SK-N-SH (cell line): Measurements from ENCODE around the gene PEX12.

Source experiments
- JUND ChIP-seq: IDR thresholded peaks from 2 replicates; pipeline ENCODE4 v1.4.0; 2012
- NRF1 ChIP-seq: IDR thresholded peaks from 2 replicates; pipeline ENCODE4 v1.6.1; 2012; ENCODE audit warnings: low read depth, mild to moderate bottlenecking, low read length
- REST ChIP-seq: IDR thresholded peaks from 2 replicates; pipeline ENCODE4 v1.6.1; 2012; ENCODE audit warnings: mild to moderate bottlenecking, low read depth, low read length, moderate library complexity
- SIN3A ChIP-seq: IDR thresholded peaks from 2 replicates; pipeline ENCODE4 v1.6.1; 2012; ENCODE audit warnings: low read depth, mild to moderate bottlenecking, low read length, moderate library complexity, borderline replicate concordance

GRCh38 chr17:35531160-35531559, 47.2 kb downstream of the PEX12 start:
- TF ChIP-seq NRF1 = no peak
- no peak for TF ChIP-seq JUND
- TF ChIP-seq SIN3A = no peak
- no peak for TF ChIP-seq REST
